ENCODE measurements around the gene IWS1. TPM values are rescaled to one million over a fixed set of nuclear protein-coding genes. Genes with fewer than 3 reads are reported as not detected.

IWS1 gene
- total and polyA plus RNA-seq, 10 of the 15 experiments (the other 5 are each of a cell fraction or from before 2014, with no cell fraction given) = 21.9 to 68.9 (median 45.8) TPM

- in situ Hi-C loops (cut with MboI) (no loop called here), intact Hi-C loops (cut with micrococcal nuclease; ENCODE audit: unreplicated experiment) (loop anchor here (5.0 kb wide), 1 partner anchor 98 kb away; no protein-coding TSS in a partner anchor)
- ChIA-PET CTCF (interaction anchor here (0.5 to 1.4 kb wide), 6 partner anchors 8 to 505 kb away, joined by 3 to 5 read pairs (median 4); no protein-coding TSS in a partner anchor), POLR2A (no interaction called here), RAD21 (ENCODE audit: unreplicated experiment) (interaction anchor here (1.0 to 1.7 kb wide), 3 partner anchors 41 to 153 kb away, joined by 3 to 5 read pairs (median 4); no protein-coding TSS in a partner anchor), SMC1A (ENCODE audit: uncharacterized antibody, unreplicated experiment) (interaction anchor here (0.5 to 1.8 kb wide), 3 partner anchors 24 to 258 kb away, joined by 3 to 7 read pairs (median 3); no protein-coding TSS in a partner anchor)
- H2AFZ ChIP-seq (ENCODE audit: control insufficient read depth, low read depth, low read length) = no peak overlapping the region
- ATAC-seq (no peak), FAIRE-seq (peak; percentile 35), DNase-seq (ENCODE audit: low read depth, low spot score) (no peak)
- H3K27ac ChIP-seq (ENCODE audit: control insufficient read depth, insufficient read depth) = no peak overlapping the region
- H3K4me1 ChIP-seq (ENCODE audit: control insufficient read depth, insufficient read depth, low read length) = no peaks in the 10 kb centered on the region; the same call in 1 of the 2 replicates
- no peak overlapping the region for H3K9ac ChIP-seq (ENCODE audit: control insufficient read depth, insufficient read depth, low read length)
- TF ChIP-seq SRF (IDR thresholded peaks at IDR 0.05; ENCODE audit: low read depth in 2 of 2, low read length in 2 of 2) (no peak), BHLHE40 (IDR thresholded peaks at IDR 0.05; ENCODE audit: borderline replicate concordance in 1 of 2, low read depth in 2 of 2, low read length in 1 of 2) (no peak), ZNF207 (IDR thresholded peaks at IDR 0.05; ENCODE audit: borderline replicate concordance) (no peak), FOS (IDR thresholded peaks at IDR 0.05; ENCODE audit: borderline replicate concordance, extremely low read depth, insufficient read length) (no peak), NBN (IDR thresholded peaks at IDR 0.05) (no peak), SMAD1 (IDR thresholded peaks at IDR 0.05; ENCODE audit: low read depth, partially characterized antibody) (no peak), RFX5 (IDR thresholded peaks at IDR 0.05; ENCODE audit: low read depth, low read length) (no peak), CBFB (IDR thresholded peaks at IDR 0.05; ENCODE audit: low read depth) (no peak), SMARCA5 (IDR thresholded peaks at IDR 0.05) (no peak)
- H3K36me3 ChIP-seq (ENCODE audit: control insufficient read depth in 2 of 2, insufficient read depth in 2 of 2, low read length in 1 of 2) = no peaks in the 10 kb centered on the region
- no peak overlapping the region for H3K4me3 ChIP-seq
- no peaks in the 10 kb centered on the region for H3K79me2 ChIP-seq (ENCODE audit: control insufficient read depth, insufficient read depth, low read length)
- WGBS (ENCODE audit: insufficient coverage, insufficient replicate concordance, low lambda C conversion rate, missing lambda C conversion rate) = 94% methylated on average over 19 of the region's 19 CpGs
- no peaks in the 10 kb centered on the region for H3K27me3 ChIP-seq (replicated peaks in 1 of 2; ENCODE audit: control insufficient read depth in 2 of 2, insufficient read depth in 2 of 2, low read length in 1 of 2)
- no TSS peak for BruUV-seq (replicated peaks)
- H4K20me1 ChIP-seq (ENCODE audit: control insufficient read depth, insufficient read depth) = no peaks in the 10 kb centered on the region
- no peaks in the 10 kb centered on the region for H3K9me3 ChIP-seq (replicated peaks; ENCODE audit: control insufficient read depth, insufficient read depth, low read length)
- H3K4me2 ChIP-seq (ENCODE audit: control insufficient read depth, insufficient read depth) = no peak overlapping the region
Observed at GRCh38 chr2:127454595-127455565, 71.4 kb downstream of the IWS1 start.

Measured in GM12878 (cell line).